Prostate gland (tissue), 2 donors: ENCODE results near the gene TMEM50A.
"Not testable (repeated sequence)": the region's sequence is repeated elsewhere in the genome, so short reads cannot be mapped to it uniquely, and the experiment has no call there.

Experiments used
- CTCF ChIP-seq, 4 experiments: fragments of 200-600 bp in 2 of 4; fragments of 450-650 bp in 2 of 4; sonication (generic) in 2 of 4; IDR thresholded peaks; 1 replicate in 3 of 4; 2 replicates in 1 of 4; pipeline ENCODE4 v1.5.1; 2016 to 2019; ENCODE audit warnings: antibody characterized with exemption in 4 of 4, mild to moderate bottlenecking in 2 of 4, moderate library complexity in 2 of 4
- POLR2A ChIP-seq: fragments of 450-650 bp; IDR thresholded peaks from one replicate; pipeline ENCODE4 v1.6.1; 2016; ENCODE audit warnings: antibody characterized with exemption, mild to moderate bottlenecking
- POLR2AphosphoS5 ChIP-seq: sonication (generic); formaldehyde crosslinking; IDR thresholded peaks from one replicate; pipeline ENCODE4 v1.6.1; 2017; ENCODE audit warnings: antibody characterized with exemption

DNA sequence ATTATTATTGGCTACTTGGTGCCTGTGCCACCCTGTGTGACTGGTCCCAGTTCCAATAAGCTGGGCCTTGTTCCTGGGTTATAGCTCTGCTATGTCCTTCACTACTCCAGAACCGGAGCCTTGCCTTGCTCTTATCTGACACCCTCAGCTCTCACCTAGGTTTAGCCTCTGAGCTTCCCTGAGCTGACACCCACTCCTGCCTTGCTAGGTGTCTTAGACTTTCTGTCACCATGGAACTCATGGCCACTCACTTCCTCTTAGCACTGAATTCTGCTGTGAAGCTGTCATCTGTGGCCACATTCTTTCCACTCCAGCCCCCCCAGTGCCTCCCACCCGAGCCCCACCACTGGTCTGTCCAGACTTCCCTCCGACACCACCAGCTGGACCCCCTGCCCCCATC is 51.6 kb downstream of the TMEM50A start:
- TF ChIP-seq CTCF (IDR thresholded peaks at IDR 0.05); POLR2A; POLR2AphosphoS5: not testable (repeated sequence)
